Astrocyte (in vitro differentiated cells and primary cell): ENCODE measurements around the gene SLC6A19. TPM values are rescaled to one million over a fixed set of nuclear protein-coding genes. Genes with fewer than 3 reads are reported as not detected.

Experiments
- DNase-seq: peaks from one replicate; pipeline ENCODE4 v3.0.0-alpha.2; 2010; ENCODE audit warnings: low read depth
- FAIRE-seq: peaks from 2 replicates; lab custom pipeline; 2011; peaks lifted over from hg19 to GRCh38; lab: Jason Lieb, UNC
- H2AFZ ChIP-seq: 2 replicates; pipeline ENCODE4 v1.6.0; 2012; ENCODE audit warnings: low read depth, low read length, inconsistent platforms
- H3K27ac ChIP-seq: 2 replicates; pipeline ENCODE4 v1.5.1; 2011; ENCODE audit warnings: low read depth, low read length, inconsistent platforms
- H3K27me3 ChIP-seq: 2 replicates; pipeline ENCODE4 v1.6.0; 2011; ENCODE audit warnings: low read length, inconsistent platforms; ENCODE audit not compliant: insufficient read depth
- H3K36me3 ChIP-seq: 2 replicates; pipeline ENCODE4 v1.5.1; 2011; ENCODE audit warnings: low read length, inconsistent platforms; ENCODE audit not compliant: insufficient read depth
- H3K4me1 ChIP-seq: 2 replicates; pipeline ENCODE4 v1.5.1; 2011; ENCODE audit warnings: low read length, inconsistent platforms; ENCODE audit not compliant: insufficient read depth
- H3K4me2 ChIP-seq: 2 replicates; pipeline ENCODE4 v1.6.0; 2012; ENCODE audit warnings: low read length, inconsistent platforms
- H3K4me3 ChIP-seq: 2 replicates; pipeline ENCODE4 v1.5.1; 2011; ENCODE audit warnings: low read depth, mild to moderate bottlenecking, low read length, inconsistent platforms; ENCODE audit not compliant: insufficient read depth
- H3K79me2 ChIP-seq: 2 replicates; pipeline ENCODE4 v1.6.0; 2012; ENCODE audit warnings: mild to moderate bottlenecking, low read length, inconsistent platforms; ENCODE audit not compliant: insufficient read depth
- H3K9ac ChIP-seq: 2 replicates; pipeline ENCODE4 v1.6.0; 2012; ENCODE audit warnings: mild to moderate bottlenecking, low read length, inconsistent platforms
- H3K9me3 ChIP-seq: 2 replicates; pipeline ENCODE4 v1.5.1; 2012; ENCODE audit warnings: low read depth, mild to moderate bottlenecking, low read length, inconsistent platforms; ENCODE audit not compliant: insufficient read depth
- H4K20me1 ChIP-seq: 2 replicates; pipeline ENCODE4 v1.6.0; 2012; ENCODE audit warnings: low read length, inconsistent platforms; ENCODE audit not compliant: insufficient read depth
- H3K27ac Mint-ChIP-seq: one replicate; pipeline ENCODE4 v1.8.0; 2021; ENCODE audit warnings: mild to moderate bottlenecking, mixed read lengths; ENCODE audit not compliant: unreplicated experiment
- H3K27me3 Mint-ChIP-seq: one replicate; pipeline ENCODE4 v1.8.0; 2021; ENCODE audit warnings: low read depth, mixed read lengths; ENCODE audit not compliant: unreplicated experiment
- H3K36me3 Mint-ChIP-seq: one replicate; pipeline ENCODE4 v1.8.0; 2021; ENCODE audit warnings: low read depth, mixed read lengths; ENCODE audit not compliant: unreplicated experiment
- H3K4me1 Mint-ChIP-seq: one replicate; pipeline ENCODE4 v1.8.0; 2021; ENCODE audit warnings: low read depth, mixed read lengths; ENCODE audit not compliant: unreplicated experiment
- H3K4me3 Mint-ChIP-seq: one replicate; pipeline ENCODE4 v1.8.0; 2021; ENCODE audit warnings: mild to moderate bottlenecking, moderate library complexity, mixed read lengths; ENCODE audit not compliant: unreplicated experiment
- H3K9me3 Mint-ChIP-seq: one replicate; pipeline ENCODE4 v1.8.0; 2021; ENCODE audit warnings: mild to moderate bottlenecking, mixed read lengths; ENCODE audit not compliant: unreplicated experiment
- CTCF ChIP-seq: IDR thresholded peaks from 2 replicates; pipeline ENCODE4 v1.5.1; 2011; ENCODE audit warnings: low read depth, mild to moderate bottlenecking, inconsistent platforms, low read length, moderate library complexity; ENCODE audit not compliant: insufficient read depth
- EZH2 ChIP-seq: IDR thresholded peaks from 2 replicates; pipeline ENCODE4 v1.6.1; 2012; ENCODE audit warnings: mild to moderate bottlenecking, low read length, inconsistent platforms; ENCODE audit not compliant: insufficient read depth
- total RNA-seq: library from RNA; stranded (reverse); gene quantifications from 2 replicates; pipeline ENCODE4 v1.2.1, GENCODE V29; 2021

Gene SLC6A19
- total RNA-seq, 1 donor from 2014 or later, result not detected

- no peak overlapping the region for H2AFZ ChIP-seq
- Mint-ChIP-seq H3K9me3 (no peaks in the 10 kb centered on the region), H3K4me1 (no peaks in the 10 kb centered on the region), H3K36me3 (no peaks in the 10 kb centered on the region), H3K4me3 (no peak overlapping the region), H3K27ac (no peak overlapping the region), H3K27me3 (peaks cover 55% of the 10 kb centered on the region)
- peaks cover 5% of the 10 kb centered on the region for H3K27me3 ChIP-seq
- no peak overlapping the region for H3K27ac ChIP-seq
- no peak overlapping the region for H3K4me2 ChIP-seq
- H3K4me3 ChIP-seq, result no peak overlapping the region
- no peaks in the 10 kb centered on the region for H4K20me1 ChIP-seq
- no peaks in the 10 kb centered on the region for H3K9me3 ChIP-seq
- H3K4me1 ChIP-seq, result no peaks in the 10 kb centered on the region
- no peak overlapping the region for H3K9ac ChIP-seq
- H3K79me2 ChIP-seq, result no peaks in the 10 kb centered on the region
- no peak for TF ChIP-seq EZH2
- no peak for TF ChIP-seq CTCF
- no peak for FAIRE-seq
- no peaks in the 10 kb centered on the region for H3K36me3 ChIP-seq
- DNase-seq, result no peak
Measured at GRCh38 chr5:1190278-1190677, 11.1 kb upstream of the SLC6A19 start.

- Histone ChIP-seq H3K36me3 (no peaks in the 10 kb centered on the region), H4K20me1 (no peaks in the 10 kb centered on the region), H2AFZ (no peak overlapping the region), H3K79me2 (no peaks in the 10 kb centered on the region), H3K9ac (no peak overlapping the region), H3K4me3 (no peak overlapping the region), H3K4me1 (no peaks in the 10 kb centered on the region), H3K9me3 (no peaks in the 10 kb centered on the region), H3K27me3 (peaks cover 5% of the 10 kb centered on the region), H3K27ac (no peak overlapping the region), H3K4me2 (no peak overlapping the region)
- DNase-seq (no peak), FAIRE-seq (no peak)
- Mint-ChIP-seq H3K27me3 (peaks cover 55% of the 10 kb centered on the region), H3K4me3 (no peak overlapping the region), H3K9me3 (no peaks in the 10 kb centered on the region), H3K4me1 (no peaks in the 10 kb centered on the region), H3K27ac (no peak overlapping the region), H3K36me3 (no peaks in the 10 kb centered on the region)
- TF ChIP-seq EZH2 (no peak), CTCF (no peak)
Measured at GRCh38 chr5:1190837-1191239, 10.6 kb upstream of the SLC6A19 start.

GRCh38 chr5:1192971-1193590, 8.3 kb upstream of the SLC6A19 start:
- no peak for TF ChIP-seq CTCF
- TF ChIP-seq EZH2, result no peak
- H3K27me3 ChIP-seq, result peaks cover 5% of the 10 kb centered on the region
- no peak overlapping the region for H3K9ac ChIP-seq
- no peaks in the 10 kb centered on the region for H3K9me3 ChIP-seq
- H3K4me3 ChIP-seq, result no peak overlapping the region
- Mint-ChIP-seq H3K27me3 (peaks cover 54% of the 10 kb centered on the region), H3K4me3 (no peak overlapping the region), H3K27ac (no peak overlapping the region), H3K36me3 (no peaks in the 10 kb centered on the region), H3K9me3 (peaks cover 3% of the 10 kb centered on the region), H3K4me1 (no peaks in the 10 kb centered on the region)
- FAIRE-seq (no peak), DNase-seq (no peak)
- no peak overlapping the region for H3K4me2 ChIP-seq
- no peak overlapping the region for H3K27ac ChIP-seq
- no peaks in the 10 kb centered on the region for H3K4me1 ChIP-seq
- H3K36me3 ChIP-seq, result no peaks in the 10 kb centered on the region
- H2AFZ ChIP-seq, result no peak overlapping the region
- no peaks in the 10 kb centered on the region for H4K20me1 ChIP-seq
- H3K79me2 ChIP-seq, result no peaks in the 10 kb centered on the region
